GM19025 (cell line): ENCODE results near the gene PITPNC1.
"Not testable (repeated sequence)": the region's sequence is repeated elsewhere in the genome, so short reads cannot be mapped to it uniquely, and the experiment has no call there.

Experiments used
- ATAC-seq: cut with Tn5 transposase; IDR thresholded peaks from one replicate; pipeline ENCODE4 v1.9.1; 2021; ENCODE audit warnings: mild to moderate bottlenecking, low read depth, moderate library complexity; ENCODE audit not compliant: unreplicated experiment

Gene PITPNC1

GRCh38 chr17:67479148-67479547 is 102.1 kb downstream of the PITPNC1 start:
- no peak for ATAC-seq

DNA sequence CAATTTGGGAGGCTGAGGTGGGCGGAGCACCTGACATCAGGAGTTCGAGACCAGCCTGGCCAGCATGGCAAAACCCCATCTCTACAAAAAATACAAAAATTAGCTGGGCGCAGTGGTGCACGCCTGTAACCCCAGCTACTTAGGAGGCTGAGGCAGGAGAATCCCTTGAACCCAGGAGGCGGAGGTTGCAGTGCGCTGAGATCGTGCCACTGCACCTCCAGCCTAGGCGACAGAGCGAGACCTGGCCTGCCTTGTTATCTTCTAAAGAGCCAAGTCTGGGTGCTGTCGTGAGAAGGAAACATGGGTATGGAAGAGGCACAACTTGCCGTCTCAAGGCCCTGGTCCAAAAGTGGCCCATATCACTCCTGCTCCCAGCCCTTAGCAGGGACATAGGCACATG is 103.9 kb downstream of the PITPNC1 start:
- ATAC-seq, result not testable (repeated sequence)

- no peak for ATAC-seq
Observed at GRCh38 chr17:67481808-67482207, 104.7 kb downstream of the PITPNC1 start.

- ATAC-seq, result no peak
Observed at GRCh38 chr17:67482764-67483163, 105.7 kb downstream of the PITPNC1 start.

DNA sequence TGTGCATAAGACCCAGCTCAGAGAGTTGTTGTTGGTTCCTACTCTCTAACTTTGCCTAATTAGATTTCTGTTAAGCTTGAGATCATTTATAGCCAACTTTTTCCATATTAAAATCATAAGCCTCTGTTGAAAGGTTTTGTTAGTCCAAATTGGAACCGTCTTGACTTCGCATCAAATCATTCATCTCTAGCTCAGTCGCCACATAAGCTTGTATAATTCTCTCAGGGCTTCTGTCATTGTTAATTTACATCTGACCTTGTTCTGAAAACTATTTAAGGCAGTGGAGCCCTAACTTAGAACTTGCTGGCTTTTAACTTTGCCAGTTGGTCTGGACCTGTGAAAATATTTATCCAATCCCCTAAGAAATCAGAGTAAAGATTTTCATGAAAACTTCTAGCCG is 107.2 kb downstream of the PITPNC1 start:
- no peak for ATAC-seq

- no peak for ATAC-seq
Observed at GRCh38 chr17:67485666-67486065, 108.6 kb downstream of the PITPNC1 start.

DNA sequence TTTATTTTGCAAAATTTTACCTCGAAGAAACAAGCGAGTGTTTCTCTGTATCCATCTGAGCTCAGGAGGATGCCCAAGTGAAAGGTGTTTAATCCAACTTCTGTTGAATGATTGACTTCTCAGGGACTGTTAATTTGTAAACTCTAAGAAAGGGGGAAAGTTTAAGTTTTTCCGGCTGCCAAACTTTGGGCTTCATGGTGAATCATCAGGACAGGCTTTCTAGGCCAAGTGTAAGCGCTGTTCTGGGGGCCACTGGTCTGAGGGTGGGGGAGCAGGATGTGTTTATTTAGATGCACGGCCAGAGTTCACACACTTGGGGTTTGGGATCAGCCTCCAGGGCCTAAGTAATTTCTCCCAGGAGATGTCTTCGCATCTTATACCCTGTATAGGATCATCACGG is 110.4 kb downstream of the PITPNC1 start:
- no peak for ATAC-seq

DNA sequence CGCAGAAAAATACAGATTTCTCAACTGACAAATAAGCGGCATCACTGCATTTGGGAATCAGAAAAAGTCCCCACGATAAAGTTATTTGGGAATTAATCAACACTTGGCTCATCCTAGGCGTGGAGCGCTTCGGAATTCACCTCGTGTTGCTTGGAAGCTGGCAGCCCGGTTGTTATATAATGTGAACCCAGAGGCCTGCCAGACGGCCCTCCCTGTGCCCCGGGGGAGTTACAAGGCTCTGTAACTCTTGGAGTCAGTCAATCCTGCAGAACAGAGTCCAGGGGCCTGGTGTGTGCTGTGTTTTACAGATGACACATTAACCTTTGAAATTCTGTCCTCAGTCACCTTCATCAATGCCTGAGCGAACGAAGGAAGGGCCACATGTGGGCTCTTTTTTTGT is 111.1 kb downstream of the PITPNC1 start:
- ATAC-seq, result no peak

- ATAC-seq, result no peak
Observed at GRCh38 chr17:67488768-67489167, 111.7 kb downstream of the PITPNC1 start.

DNA sequence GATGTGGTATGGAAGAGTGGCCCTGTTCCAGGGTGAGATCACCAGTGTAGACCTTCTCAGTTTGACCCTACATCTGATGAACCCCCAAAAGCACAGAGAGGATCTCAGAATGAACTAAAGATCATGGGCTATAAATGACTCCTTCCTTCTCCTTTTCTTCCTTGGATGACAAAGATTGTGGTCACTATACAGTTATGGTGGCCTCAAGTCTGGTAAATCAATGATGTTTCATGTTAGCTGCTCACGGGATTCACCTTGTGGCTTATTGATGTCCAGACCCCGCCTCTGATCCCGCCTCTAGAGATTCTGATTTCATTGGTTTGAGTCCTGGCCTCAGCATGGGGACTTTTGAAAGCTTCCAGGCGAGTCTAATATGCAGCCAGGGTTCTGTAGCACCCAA is 112.2 kb downstream of the PITPNC1 start:
- ATAC-seq, result no peak

DNA sequence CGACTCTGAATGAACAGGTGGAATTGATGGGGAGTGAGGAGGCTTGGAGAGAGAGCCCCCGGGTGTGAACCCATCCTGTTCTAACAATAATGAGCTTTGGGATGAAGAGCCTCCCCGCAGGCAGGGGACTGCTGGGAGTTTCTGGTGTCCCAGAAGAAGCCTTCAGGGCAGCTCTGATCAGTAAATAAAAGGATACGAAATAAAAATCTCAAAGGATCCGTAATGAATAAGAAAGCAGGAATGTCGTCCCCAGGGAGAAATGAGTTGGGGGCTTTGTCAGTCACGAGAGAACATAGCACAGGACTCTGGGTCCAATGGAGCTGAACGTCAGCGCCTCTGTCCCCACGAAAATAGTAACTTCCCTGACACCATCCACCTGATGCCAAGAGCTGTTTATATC is 113.4 kb downstream of the PITPNC1 start:
- ATAC-seq, result no peak

- ATAC-seq, result no peak
Observed at GRCh38 chr17:67491009-67491680, 114.1 kb downstream of the PITPNC1 start.

GRCh38 chr17:67491681-67492024 is 114.6 kb downstream of the PITPNC1 start:
- no peak for ATAC-seq

DNA sequence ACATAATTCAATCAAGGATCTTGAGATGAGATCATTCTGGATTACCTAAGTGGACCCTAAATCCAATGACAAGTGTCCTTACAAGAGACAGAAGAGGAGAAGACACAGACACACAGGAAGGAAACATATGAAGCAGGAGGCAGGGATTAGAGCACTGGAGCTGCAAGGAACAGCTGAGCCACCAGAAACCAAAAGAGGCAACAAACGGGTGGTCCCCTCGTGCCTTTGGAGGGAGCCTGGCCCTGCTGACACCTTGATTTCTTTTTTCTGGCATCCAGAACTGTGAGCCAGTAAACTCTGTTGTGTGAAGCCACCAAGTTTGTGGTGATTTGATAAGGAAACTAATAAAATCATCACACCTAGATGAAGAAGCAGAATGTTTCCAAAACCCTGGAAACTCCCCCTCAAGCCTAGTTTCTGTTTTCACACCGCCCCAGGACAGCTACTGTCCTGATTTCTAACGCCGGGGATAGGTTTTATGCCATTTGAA is 115.2 kb downstream of the PITPNC1 start:
- ATAC-seq, result no peak

DNA sequence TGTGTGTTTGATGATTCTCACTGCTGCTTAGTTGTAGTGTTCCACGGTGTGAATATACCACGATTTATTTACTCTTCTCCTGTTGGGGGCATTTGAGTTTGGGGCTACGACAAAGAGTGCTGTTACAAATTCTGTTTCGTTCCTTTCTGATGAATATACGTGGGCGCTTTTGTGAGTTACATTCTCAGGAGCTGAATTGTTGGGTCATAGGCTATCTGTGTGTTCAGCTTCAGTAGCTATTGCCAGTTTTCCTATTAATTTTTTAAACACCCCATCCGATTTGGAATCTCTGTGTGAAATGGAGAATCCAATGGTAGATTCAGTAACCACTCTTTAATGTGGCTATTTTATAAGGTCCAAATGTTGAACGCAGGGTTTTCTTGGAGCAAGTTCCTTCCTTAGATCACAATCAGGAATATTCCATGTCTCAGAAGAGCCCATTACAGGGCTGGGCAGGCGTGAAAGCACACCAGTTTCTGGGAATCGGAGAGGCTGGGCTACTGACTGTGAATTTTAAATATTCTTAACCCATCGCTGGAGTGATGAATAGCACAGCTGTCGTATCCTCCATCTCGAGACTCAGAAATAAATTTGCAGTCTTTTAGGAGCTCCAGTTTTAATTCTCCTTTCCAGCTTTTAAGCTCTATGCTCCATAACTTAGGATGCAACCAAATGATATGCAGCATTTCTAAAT is 115.9 kb downstream of the PITPNC1 start:
- no peak for ATAC-seq

- ATAC-seq, result no peak
Observed at GRCh38 chr17:67493812-67494211, 116.7 kb downstream of the PITPNC1 start.

DNA sequence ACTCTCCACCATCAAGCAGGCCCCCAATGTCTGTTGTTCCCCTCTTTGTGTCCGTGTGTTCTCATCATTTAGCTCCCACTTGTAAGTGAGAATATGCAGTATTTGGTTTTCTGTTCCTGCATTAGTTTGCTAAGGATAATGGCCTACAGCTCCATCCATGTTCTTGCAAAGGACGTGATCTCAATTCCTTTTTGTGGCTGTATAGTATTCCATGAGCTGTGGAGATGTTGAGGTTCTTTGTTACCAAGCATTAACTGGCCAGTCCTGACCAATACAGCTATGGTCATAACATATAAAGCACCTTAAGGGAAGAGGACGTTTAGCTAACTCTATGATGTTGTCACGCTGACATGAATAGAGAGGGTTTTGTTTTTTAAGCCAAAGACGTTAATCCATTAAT is 118.5 kb downstream of the PITPNC1 start:
- not testable (repeated sequence) for ATAC-seq

DNA sequence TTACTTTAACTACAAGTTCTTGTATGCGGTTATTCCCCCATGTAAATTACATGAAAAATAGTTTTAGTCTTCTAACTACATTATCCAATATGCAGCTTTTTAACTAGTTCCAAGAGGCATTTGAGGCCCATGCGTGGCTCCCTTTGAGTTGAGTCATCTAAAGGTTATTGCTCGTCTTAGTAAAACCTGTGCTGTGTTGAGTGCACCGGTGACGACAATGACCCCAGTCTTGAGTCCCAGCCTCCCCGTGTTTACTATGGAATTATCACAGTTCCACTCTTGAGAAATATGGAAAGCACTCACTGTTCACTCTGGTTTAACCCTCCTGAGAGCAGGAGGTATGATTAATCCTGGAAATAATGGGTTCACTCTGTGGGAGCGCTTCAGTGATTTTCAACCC is 119.2 kb downstream of the PITPNC1 start:
- no peak for ATAC-seq

GRCh38 chr17:67499685-67500084 is 122.6 kb downstream of the PITPNC1 start:
- ATAC-seq, result no peak

DNA sequence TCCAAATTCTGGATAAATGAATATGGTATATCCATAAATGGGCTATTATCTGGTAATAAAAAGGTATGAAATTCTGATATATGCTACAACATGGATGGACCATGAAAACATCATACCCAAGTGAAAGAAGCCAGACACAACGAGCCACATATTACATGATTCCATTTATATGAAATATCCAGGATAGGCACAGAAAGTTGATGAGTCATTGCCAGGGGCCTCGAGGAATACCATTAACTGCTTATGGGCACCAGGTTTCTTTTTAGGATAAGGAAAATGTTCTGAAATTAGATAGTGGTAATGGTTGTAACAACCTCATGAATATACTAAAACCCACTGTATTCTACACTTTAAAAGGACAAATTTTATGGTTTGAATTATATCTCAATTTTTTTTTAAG is 123.2 kb downstream of the PITPNC1 start:
- no peak for ATAC-seq

GRCh38 chr17:67500677-67501300 is 123.7 kb downstream of the PITPNC1 start:
- ATAC-seq, result no peak

DNA sequence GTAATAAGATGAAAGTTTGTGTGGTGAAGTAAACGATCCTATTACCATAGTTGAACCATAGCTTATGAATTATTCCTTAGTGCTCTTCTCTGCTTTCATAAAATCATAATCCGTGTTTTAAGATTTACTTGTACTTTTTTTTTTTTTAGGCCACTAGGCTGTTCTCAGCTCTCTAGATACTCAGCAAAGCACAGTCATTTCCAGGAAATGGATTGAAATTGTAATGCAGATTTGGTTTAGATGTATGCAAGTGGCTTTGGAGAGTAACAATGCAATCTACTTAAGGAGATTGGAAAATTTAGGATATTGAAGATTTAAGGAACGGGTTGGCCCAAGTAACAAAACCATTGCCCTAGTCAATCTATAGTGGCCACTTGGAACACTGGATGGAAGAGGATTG is 125.1 kb downstream of the PITPNC1 start:
- ATAC-seq, result no peak
